GM18499 (cell line): ENCODE data around the gene UFD1.
"Not testable (repeated sequence)": the region's sequence is repeated elsewhere in the genome, so short reads cannot be mapped to it uniquely, and the experiment has no call there.

ENCODE experiments used
- ATAC-seq: cut with Tn5 transposase; IDR thresholded peaks from one replicate; pipeline ENCODE4 v1.9.1; 2021; ENCODE audit warnings: moderate number of reproducible peaks; ENCODE audit not compliant: insufficient read depth, unreplicated experiment

The UFD1 gene

GRCh38 chr22:19455033-19455432, 24.0 kb downstream of the UFD1 start:
- ATAC-seq, result no peak

- ATAC-seq, result no peak
Measured at GRCh38 chr22:19454156-19454555, 24.8 kb downstream of the UFD1 start.

DNA sequence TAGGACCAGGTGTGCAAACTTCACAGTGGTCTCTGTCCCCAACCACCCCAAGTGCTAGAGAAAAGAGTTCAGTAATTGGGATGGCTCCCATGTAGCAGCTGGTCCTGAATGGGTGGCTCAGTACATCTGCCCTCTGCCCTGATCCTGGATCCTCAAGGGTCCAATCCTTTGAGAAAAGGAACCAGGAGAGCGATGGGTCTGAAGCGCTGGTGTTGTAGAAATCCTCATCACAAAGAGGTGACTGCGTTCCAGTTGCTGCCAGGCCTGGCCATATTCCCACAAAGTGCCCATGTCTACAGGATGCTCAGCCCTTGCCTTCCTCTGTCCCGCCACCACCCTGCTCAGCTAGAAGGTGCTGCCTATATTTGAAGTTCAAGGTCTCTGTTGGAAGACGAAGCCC, 25.3 kb downstream of the UFD1 start:
- ATAC-seq, result no peak

DNA sequence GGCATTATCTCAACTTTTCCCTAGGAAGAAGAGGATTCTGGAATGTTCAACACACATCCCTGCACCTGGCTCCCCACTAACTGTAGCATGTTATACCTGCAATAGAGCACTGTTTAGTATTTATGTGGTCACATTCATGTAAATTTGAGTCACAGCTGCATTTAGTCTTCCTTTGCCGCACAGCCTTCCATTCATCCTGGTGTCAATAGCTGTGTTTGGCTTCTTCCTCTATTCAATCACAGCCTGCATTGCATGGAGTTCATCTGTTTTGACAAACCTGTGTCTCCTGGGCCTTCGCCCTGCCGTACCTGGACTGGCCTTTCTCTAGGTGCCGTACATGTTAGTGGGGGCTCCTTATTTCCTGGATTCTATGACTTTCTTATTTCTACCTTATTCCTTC, 27.4 kb downstream of the UFD1 start:
- no peak for ATAC-seq

DNA sequence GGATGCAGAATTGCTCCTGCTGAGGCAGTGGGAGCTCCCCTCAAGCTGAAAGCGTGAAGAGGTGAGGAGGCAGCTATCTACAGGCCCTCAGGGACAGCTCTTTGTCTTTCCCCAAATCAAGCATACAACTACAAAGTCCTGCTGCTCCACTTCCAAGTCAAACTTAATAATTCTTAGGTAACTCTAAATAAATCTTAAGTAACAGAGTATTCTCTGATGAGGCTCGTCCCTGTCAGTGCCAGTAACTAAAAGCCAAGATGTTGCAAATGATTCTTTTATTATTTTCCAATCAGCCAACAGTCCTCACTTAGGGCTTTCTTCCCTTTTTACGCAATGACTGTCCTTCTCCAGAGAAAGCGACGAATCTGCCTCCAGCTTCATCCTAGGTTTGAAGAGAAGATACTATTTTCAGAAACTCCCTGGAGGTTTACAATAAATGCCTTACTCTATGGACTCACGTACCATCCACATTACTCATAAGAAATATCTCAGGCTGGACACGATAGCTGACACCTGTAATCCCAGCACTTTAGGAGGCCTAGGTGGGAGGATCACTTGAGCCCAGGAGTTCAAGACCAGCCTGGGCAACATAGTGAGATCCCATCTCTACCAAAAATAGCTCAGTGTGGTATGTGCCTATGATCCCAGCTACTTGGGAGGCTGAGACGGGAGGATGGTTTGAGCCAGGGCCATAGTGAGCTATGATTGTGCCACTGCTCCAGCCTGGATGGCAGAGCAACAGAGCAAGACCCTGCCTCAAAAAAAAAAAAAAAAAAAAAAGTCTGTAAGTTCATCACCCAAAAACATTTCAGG, 28.4 kb downstream of the UFD1 start:
- no peak for ATAC-seq

DNA sequence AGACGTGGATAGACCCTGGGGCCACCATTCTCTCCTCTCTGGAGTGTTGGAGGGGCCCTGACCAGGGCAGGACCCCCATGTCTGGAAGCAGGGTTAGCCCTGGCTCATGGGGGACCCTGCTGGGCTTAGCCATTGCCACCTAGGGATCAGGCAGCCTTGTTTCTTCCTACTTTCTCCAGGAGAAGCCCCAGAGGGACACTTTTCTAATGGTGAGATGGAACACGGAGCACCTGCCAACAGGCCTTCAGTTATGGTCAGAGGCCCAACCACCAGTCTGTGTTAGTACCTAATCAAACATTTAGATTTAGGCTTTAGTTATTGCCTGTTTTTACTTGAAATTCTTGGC, 29.6 kb downstream of the UFD1 start:
- ATAC-seq, result no peak

DNA sequence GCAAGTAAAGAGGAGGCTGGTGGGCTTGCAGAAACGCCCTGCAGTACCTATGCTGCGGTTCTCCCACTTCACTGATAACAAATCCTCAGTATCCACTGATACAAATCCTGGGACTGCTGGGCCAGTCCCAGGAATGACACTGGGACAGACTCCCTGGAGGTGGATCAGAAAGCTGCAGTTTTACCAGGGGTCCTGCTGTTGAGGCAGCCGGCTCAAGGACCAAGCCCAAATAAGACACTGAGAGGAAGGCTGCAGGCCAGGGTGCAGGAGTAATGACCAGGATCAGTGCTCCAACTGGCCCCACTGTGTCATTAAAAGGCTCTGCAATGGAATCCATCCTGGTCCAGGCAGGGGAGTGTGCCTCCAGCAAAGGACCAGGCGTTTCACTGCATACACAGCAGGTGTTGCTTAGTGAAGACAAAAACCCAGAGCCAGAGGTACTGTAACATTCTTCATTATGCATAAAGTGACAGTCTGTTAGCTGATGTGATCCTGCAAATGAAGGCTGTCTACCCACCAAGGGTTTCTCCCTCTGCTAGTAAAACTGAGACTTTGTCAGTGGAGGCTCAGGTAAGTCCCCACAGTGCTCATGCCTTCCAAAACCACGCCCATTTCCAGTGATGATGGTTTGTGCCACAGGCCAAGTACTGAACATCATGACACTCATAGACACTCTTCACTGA, 30.1 kb downstream of the UFD1 start:
- ATAC-seq, result no peak

DNA sequence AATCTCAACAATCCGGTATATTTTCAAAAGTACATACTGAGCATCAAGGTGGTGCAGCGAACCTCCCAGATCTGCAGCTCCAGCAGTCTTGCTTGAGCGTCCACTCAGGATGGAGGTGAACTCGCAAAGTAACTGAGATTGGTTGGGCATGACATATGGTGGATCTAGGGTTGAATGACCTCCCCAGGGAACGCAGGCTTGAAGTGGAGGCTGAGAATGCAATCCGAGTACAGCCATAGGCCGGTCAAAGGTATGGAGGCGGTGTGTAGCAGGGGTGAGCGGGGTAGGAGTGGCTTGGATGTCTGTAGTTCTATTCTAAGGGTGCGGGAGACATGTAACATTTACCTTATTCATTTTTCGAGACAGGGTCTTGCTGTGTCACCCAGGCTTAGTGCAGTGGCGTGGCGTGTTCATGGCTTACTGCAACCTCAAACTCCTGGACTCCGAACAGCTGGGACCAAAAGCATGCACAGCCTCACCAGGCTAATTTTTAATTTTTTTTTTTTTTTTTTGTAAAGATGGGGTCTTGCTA, 30.9 kb downstream of the UFD1 start:
- ATAC-seq, result no peak

GRCh38 chr22:19447330-19448075, 31.5 kb downstream of the UFD1 start, which contains the start of gene C22orf39:
TSS of gene C22orf39 (minus strand) at chr22:19447711. CDS start at chr22:19447688, 23 bp downstream.
- ATAC-seq, result peak; percentile 60

DNA sequence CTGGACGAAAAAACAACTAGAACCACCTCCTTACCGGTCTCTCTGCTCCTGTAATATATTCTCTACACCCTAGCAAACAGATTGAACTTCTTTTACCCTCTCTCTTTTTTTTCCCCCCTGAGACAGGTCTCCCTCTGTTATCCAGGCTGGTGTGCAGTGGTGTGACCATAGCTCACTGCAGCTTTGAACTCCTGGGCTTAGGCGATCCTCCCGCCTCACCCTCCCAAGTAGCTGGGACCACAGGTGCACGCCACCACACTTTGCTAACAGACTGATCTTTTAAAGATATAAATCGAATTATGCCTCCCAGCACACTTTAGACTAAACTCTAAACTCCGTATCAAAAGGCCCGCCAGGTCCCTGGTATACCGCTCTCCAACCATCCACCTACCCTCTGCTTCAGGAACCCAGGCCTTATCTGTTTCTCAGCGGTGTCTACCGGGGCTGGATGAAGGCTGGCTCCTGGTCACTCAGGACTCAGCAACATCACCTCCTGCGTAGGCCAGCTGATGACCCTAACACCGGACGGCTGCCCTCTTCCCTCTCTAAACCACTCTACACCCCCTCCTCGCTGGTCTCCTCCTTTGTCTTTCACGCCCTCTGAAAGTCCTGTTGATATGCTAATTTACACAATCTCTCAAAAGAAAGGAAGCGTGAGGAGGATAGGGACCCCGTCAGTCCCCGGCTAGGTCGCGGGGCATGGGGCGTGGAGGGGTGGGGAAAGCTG, 32.2 kb downstream of the UFD1 start:
- no peak for ATAC-seq

GRCh38 chr22:19445279-19445982, 33.6 kb downstream of the UFD1 start:
- ATAC-seq, result not testable (repeated sequence)

DNA sequence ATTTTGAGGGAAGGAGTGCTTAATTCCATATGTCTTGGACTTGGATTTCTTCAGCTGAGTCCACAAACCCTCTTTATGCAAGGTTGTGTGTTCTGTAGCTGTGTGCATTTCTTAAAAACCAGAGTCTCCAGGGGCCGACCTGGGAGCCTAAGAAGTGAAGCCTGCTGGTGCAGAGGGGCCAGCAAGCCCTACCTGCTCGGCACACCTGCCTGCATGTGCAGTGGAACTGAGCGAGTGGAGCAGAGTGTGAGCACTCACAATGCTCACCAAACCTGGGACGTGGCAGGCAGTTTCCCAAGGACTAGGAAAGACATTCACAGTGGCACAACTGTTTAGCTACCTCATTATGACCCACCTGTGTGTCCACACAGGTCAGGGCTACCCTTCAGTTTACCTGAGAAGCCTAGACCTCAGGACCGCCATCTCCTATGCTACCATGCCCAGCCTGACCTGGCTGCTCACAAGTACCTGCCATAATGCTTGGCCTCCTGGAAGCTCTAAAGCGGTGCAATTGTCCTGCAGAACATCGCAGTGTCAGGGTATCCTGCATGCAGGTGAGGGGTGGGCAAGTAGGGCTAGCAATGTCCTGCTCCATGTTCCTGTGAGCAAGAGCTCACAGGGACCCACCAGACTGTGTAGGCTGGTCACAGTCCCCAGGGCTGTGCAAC, 35.3 kb downstream of the UFD1 start:
- ATAC-seq, result no peak

DNA sequence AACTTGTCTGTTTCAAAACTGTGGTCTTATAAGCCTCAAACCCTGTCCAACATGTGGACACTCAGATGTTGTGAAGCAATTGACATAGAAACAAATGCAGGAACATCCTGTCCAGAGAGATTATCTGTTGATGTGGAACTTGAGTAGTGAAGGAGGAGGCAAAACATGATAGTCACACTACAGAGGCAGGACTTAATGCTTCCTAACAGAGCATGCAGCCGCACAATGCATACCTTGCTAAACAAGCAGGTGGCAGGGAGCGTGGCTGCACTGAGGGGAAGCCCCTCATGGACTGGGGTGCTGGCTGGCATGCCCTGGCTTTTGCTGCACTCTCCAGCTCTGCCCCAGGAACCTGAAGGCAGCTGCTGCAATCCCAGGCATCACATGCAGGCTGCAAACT, 36.8 kb downstream of the UFD1 start:
- no peak for ATAC-seq

DNA sequence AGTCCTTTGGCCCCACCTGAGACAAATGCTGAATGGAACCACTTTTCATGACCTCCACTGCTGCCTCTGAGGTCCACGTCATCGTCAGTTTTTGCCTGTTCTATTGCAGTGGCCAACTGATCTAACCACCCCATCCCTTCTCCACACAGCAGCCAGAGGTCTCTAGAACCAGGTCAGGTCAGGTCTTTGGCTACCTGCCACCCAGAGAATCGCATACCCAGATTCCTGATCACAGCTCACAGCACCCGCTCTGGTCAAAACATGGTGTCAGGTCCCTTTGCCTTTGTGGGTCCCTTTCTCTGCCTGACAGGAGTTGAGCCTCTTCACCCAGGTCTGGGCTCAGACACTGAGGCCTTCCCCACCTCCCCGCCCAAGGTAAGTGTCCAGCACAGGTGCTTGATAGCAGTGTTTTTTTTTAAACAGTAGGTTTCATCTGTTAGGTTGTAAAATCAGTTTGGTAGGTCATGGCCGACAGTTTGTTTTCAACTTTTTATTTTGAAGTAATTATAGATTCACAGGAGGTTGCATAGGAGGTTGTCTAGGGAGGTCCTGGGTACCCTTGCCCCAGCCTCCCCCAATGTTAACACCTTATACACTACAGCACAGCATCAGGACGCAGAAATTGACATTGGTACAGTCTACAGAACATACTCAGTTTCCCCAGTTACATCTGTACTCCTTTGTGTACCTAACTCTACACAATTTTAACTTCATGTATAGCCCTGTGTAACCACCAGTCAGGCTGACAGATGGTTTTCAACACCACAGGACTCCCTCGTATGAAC, 38.4 kb downstream of the UFD1 start:
- ATAC-seq, result no peak

DNA sequence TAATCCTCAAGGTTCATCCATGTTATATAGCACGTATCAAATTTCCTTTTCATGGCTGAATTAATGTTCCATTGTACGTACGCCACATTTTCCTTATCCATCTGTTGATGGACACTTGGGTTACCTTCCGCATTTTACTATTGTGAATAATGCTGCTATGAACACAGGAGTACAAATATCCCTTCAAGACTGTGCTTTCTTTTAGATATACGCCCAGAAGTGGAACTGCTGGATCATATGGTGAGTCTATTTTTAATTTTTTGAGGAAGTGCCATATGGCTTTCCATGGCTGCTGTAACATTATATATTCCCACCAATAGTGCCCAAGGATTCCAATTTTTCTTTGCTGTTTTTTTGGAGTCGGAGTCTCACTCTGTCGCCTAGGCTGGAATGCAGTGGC, 40.7 kb downstream of the UFD1 start:
- ATAC-seq, result no peak

GRCh38 chr22:19436444-19437161, 42.4 kb downstream of the UFD1 start:
- ATAC-seq, result not testable (repeated sequence)

GRCh38 chr22:19434829-19435580, 44.0 kb downstream of the UFD1 start:
- ATAC-seq, result no peak
